Glutamatergic neuron (in vitro differentiated cells): ENCODE data around the gene RRP1. TPM values are rescaled to one million over a fixed set of nuclear protein-coding genes. Genes with fewer than 3 reads are reported as not detected.

Experiments
- DNase-seq: peaks from one replicate; pipeline ENCODE4 v3.0.0; 2022
- H3K27ac Mint-ChIP-seq: one replicate; pipeline ENCODE4 v1.8.0; 2020; ENCODE audit warnings: mild to moderate bottlenecking, mixed read lengths, inconsistent platforms; ENCODE audit not compliant: unreplicated experiment
- H3K27me3 Mint-ChIP-seq: one replicate; pipeline ENCODE4 v1.8.0; 2020; ENCODE audit warnings: mild to moderate bottlenecking, moderate library complexity, mixed read lengths, inconsistent platforms; ENCODE audit not compliant: unreplicated experiment
- H3K36me3 Mint-ChIP-seq: one replicate; pipeline ENCODE4 v1.8.0; 2020; ENCODE audit warnings: mild to moderate bottlenecking, mixed read lengths, inconsistent platforms; ENCODE audit not compliant: unreplicated experiment
- H3K4me1 Mint-ChIP-seq: one replicate; pipeline ENCODE4 v1.8.0; 2020; ENCODE audit warnings: mild to moderate bottlenecking, low read depth, mixed read lengths, inconsistent platforms; ENCODE audit not compliant: unreplicated experiment
- H3K4me3 Mint-ChIP-seq: one replicate; pipeline ENCODE4 v1.8.0; 2020; ENCODE audit warnings: mild to moderate bottlenecking, mixed read lengths, inconsistent platforms; ENCODE audit not compliant: unreplicated experiment
- H3K9me3 Mint-ChIP-seq: one replicate; pipeline ENCODE4 v1.8.0; 2020; ENCODE audit warnings: mild to moderate bottlenecking, moderate library complexity, mixed read lengths, inconsistent platforms; ENCODE audit not compliant: unreplicated experiment
- CTCF ChIP-seq: fragments of 200-600 bp; sonication (generic); IDR thresholded peaks from one replicate; pipeline ENCODE4 v1.5.0; 2021; ENCODE audit not compliant: partially characterized antibody, unreplicated experiment
- total RNA-seq: library from RNA; stranded (reverse); fragmentation: NEBNext Ultra II Directional; extraction: Animal tissue kit (Norgen Biotek cat#: 25700); gene quantifications from one replicate; pipeline ENCODE4 v1.2.1, GENCODE V29; 2021; ENCODE audit not compliant: unreplicated experiment

RRP1 gene
- total RNA-seq, 1 donor from 2014 or later: 26.2 TPM

DNA sequence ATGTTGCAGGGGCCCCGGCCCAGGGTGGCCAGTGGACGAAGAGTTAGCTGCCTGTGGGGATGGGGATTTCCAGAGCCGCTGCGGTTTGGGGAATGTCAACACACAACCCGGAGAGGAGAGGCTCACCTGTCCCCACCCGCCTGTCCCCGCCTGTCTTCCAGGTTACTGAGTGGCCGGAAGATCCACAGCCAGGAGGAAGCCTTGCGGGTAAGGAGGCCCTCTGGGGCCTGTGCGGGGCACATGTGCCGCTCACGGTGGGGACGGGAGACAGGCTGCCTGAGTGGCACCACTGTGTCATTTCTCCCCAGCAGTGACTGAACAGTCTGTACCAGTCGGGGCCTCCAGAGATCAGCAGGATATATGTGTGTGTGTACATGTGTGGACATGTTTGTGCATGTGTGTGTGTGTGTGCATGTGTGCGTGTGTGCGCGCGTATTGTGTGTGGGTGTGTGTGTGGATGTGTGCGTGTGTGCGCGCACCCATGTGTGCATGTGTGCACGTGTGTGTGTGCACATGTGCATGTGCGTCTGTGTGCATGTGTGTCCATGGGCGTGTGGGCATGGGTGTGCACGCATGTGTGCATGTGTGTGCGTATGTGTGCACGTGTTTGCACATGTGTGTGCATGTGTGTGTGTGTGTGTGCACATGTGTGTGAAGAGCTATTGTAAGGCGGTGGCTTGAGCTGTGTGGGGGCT is 38.9 kb upstream of the RRP1 start:
- no peak overlapping the region for H3K27ac Mint-ChIP-seq
- DNase-seq: no peak
- H3K4me1 Mint-ChIP-seq: peaks cover 6% of the 10 kb centered on the region
- no peaks in the 10 kb centered on the region for H3K27me3 Mint-ChIP-seq
- H3K9me3 Mint-ChIP-seq: peaks cover 3% of the 10 kb centered on the region
- no peak overlapping the region for H3K4me3 Mint-ChIP-seq
- no peaks in the 10 kb centered on the region for H3K36me3 Mint-ChIP-seq
- no peak for TF ChIP-seq CTCF

DNA sequence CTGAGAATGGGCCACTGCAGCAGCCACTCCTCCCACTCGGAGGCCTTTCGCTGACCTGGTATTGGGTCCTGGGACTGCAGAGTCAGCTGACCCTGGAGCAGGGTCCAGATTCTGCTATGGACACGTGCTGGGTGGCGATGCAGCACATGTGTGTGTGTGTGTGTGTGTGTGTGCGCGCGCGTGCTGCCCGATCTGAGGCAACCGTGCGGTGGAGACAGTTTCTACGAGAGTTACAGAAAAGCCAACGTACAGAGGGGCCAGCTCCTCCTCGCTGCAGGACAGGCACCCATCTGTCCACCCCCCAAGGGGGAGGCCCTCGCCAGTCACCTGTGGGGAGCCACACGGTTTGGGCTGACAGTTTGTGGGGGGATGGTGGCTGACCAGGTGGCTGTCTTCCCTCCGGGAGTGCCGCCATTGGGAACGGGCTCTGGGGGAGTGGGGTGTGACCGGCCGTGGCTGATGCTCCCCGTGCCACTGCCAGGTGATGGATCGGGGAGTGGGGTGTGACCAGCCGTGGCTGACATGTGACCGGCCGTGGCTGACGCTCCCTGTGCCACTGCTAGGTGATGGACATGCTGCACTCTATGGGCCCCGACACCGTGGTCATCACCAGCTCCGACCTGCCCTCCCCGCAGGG is 37.3 kb upstream of the RRP1 start:
- no peaks in the 10 kb centered on the region for H3K36me3 Mint-ChIP-seq

GRCh38 chr21:43752758-43753438 is 36.5 kb upstream of the RRP1 start:
- no peak for DNase-seq
- Mint-ChIP-seq H3K4me3 (no peak overlapping the region), H3K9me3 (peaks cover 3% of the 10 kb centered on the region), H3K36me3 (no peaks in the 10 kb centered on the region), H3K4me1 (peaks cover 6% of the 10 kb centered on the region), H3K27me3 (no peaks in the 10 kb centered on the region), H3K27ac (no peak overlapping the region)
- no peak for TF ChIP-seq CTCF

More for the DNA sequence above, 37.3 kb upstream of the RRP1 start:
- DNase-seq: no peak
- no peaks in the 10 kb centered on the region for H3K27me3 Mint-ChIP-seq
- H3K4me3 Mint-ChIP-seq: no peak overlapping the region
- TF ChIP-seq CTCF: no peak
- no peak overlapping the region for H3K27ac Mint-ChIP-seq
- H3K9me3 Mint-ChIP-seq: peaks cover 3% of the 10 kb centered on the region
- H3K4me1 Mint-ChIP-seq: peaks cover 6% of the 10 kb centered on the region

DNA sequence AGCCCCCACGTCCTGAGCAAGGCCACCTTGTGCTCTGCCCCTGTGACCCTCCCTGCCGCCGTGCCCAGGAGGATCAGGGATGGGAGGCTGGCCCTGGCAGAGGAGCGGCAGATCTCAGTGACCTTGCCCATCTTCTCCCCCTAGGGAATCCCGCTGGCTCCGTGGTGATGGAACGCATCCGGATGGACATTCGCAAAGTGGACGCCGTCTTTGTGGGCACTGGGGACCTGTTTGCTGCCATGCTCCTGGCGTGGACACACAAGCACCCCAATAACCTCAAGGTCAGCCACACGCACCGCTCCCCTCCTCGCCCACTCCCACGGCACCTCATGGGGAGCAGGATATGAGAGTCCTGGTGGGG is 36.0 kb upstream of the RRP1 start:
- TF ChIP-seq CTCF: no peak
- no peak for DNase-seq
- no peak overlapping the region for H3K27ac Mint-ChIP-seq
- H3K36me3 Mint-ChIP-seq: no peaks in the 10 kb centered on the region
- H3K27me3 Mint-ChIP-seq: no peaks in the 10 kb centered on the region
- H3K4me1 Mint-ChIP-seq: peaks cover 11% of the 10 kb centered on the region
- H3K9me3 Mint-ChIP-seq: peaks cover 3% of the 10 kb centered on the region
- no peak overlapping the region for H3K4me3 Mint-ChIP-seq
